Esophagus squamous epithelium (tissue), 4 donors: Measurements from ENCODE around the gene CERS4.

ENCODE experiments used
- POLR2A ChIP-seq, 4 donors: fragments of 450-650 bp; IDR thresholded peaks; one replicate each; pipeline ENCODE4 v1.6.1; 2017; ENCODE audit warnings: antibody characterized with exemption in 4 of 4, mild to moderate bottlenecking in 4 of 4, moderate library complexity in 3 of 4
- TF ChIP-seq, protein P1 (sequence below), 6 experiments: fragments of 450-650 bp in 4 of 6; fragments of 200-600 bp in 2 of 6; sonication (generic) in 2 of 6; IDR thresholded peaks; one replicate each; pipeline ENCODE4 v1.5.1; 2016 to 2019; ENCODE audit warnings: antibody characterized with exemption in 6 of 6, mild to moderate bottlenecking in 4 of 6, moderate library complexity in 4 of 6

GRCh38 chr19:8308891-8309291 is 99.7 kb downstream of the CERS4 start:
- TF ChIP-seq, protein P1, sequence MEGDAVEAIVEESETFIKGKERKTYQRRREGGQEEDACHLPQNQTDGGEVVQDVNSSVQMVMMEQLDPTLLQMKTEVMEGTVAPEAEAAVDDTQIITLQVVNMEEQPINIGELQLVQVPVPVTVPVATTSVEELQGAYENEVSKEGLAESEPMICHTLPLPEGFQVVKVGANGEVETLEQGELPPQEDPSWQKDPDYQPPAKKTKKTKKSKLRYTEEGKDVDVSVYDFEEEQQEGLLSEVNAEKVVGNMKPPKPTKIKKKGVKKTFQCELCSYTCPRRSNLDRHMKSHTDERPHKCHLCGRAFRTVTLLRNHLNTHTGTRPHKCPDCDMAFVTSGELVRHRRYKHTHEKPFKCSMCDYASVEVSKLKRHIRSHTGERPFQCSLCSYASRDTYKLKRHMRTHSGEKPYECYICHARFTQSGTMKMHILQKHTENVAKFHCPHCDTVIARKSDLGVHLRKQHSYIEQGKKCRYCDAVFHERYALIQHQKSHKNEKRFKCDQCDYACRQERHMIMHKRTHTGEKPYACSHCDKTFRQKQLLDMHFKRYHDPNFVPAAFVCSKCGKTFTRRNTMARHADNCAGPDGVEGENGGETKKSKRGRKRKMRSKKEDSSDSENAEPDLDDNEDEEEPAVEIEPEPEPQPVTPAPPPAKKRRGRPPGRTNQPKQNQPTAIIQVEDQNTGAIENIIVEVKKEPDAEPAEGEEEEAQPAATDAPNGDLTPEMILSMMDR (IDR thresholded peaks at IDR 0.05), result no peak
- no peak for TF ChIP-seq POLR2A (IDR thresholded peaks at IDR 0.05)
